DMS53 (cell line): Measurements from ENCODE around the gene MAGEB16.

Experiments
- DNase-seq: peaks from one replicate; lab custom pipeline; 2025; lab: John Stamatoyannopoulos, UW

The MAGEB16 gene

GRCh38 chrX:35798042-35798441 is at the start of gene MAGEB16:
MAGEB16 (plus strand) TSS chrX:35798342; CDS start chrX:35802197, 3,855 bp downstream.
- DNase-seq: no peak

DNA sequence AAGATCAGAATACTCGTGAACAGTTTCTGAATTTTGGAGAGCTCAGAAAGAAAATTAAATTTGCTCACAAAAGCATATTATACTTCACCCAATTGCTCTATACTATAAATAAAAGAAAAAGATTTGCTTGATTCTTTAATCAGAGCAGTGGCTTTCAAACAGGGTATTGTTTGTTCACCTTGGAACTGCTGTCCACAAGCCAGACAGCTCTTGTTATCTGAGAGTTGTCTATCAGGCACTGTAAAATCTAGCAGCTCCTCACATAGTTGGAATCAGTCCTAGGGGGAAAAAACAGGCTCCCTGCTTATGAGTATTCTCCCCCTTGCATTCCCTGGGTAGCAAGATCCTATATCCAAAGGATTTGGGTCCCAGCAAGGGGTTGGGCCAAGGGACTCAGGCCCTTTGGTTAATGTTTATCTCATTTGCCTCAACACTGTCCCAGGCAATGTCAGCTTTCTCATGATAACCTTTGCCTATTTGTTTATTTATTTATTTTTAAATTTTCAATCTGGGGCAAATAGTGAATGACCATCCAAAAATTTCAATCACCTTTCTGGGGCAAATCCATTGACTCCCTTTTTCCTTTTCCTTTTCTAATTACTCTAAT is 24.1 kb upstream of the MAGEB16 start:
- DNase-seq: no peak

- DNase-seq: no peak
These were observed 13.1 kb upstream of the MAGEB16 start for GRCh38 chrX:35785075-35785474.

DNA sequence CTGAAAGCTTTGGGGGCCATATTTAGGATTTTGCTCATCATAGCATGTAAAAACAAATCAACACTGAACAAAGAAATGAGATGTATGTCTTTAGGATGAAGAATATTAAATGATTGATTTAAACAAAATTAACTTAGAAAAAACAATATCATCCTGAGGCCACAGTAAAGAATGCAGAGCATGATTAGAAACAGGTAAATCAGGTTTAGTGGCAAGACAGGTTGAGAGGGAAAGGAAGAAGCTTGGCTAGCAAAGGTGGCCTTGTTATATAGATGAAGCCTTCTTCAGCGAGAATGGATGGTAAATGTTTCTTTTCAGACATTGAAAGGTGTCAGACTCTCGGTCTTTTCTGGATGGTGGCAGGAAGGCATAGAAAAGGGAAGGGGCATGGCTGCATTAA is 11.9 kb upstream of the MAGEB16 start:
- DNase-seq: peak; percentile 45

DNA sequence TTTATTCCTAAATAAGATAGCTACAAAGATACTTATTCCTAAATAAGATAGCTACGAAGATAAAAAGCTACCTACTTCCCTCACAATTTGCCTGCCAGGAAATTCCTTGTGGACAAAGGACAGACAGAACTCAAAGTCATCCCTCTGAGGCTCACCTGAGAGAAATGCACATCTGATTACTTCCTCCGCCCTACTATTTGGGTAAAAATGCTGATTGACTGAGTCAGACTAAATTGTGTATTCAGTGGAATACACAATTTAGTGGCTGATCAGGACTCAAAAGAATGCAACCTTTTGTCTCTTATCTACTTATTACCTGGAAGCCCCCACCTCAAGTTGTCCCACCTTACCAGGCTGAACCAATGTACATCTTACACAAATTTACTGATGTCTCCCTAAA is 10.3 kb upstream of the MAGEB16 start:
- DNase-seq: no peak

DNA sequence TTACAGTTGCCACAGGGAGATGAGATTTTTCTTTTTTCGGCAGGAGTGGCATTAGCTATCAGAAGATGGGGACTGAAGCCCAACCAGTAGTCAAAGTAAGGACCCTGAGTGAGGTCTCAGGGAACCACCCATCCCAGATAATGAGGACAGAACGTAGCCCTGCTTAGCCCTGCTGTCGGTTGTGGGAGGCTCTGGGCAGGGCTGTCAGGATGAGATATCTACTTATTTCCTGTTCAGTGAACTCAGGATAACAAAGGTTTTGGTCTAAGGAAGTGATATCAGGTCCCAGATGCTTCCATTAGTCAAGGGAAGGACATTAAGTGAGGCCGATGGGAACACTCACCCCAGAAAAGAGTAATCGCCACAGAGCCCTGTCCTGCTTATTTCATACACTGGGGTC is 2.3 kb downstream of the MAGEB16 start:
- no peak for DNase-seq

DNA sequence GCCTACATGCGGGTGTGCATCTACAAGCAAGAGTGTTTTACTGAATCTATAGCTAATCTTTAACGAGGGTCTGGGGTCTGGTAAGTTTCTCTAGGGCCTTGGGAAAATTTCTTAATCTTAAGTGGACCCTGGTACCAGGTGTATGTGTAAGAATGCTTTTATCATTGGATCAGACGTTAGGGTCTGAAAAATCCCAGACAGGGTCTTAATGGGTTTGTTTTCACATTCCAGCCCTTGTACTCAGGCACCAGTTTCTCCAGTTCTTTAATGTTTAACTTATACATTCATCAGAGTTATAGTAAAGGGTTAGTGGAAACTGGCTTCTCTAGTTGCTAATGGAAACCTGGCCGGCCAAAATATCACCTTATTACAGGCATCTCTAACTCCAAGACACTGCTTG is 11.6 kb downstream of the MAGEB16 start:
- DNase-seq: peak; percentile 9

- DNase-seq: no peak
These were observed 21.1 kb downstream of the MAGEB16 start for GRCh38 chrX:35819241-35819640.

DNA sequence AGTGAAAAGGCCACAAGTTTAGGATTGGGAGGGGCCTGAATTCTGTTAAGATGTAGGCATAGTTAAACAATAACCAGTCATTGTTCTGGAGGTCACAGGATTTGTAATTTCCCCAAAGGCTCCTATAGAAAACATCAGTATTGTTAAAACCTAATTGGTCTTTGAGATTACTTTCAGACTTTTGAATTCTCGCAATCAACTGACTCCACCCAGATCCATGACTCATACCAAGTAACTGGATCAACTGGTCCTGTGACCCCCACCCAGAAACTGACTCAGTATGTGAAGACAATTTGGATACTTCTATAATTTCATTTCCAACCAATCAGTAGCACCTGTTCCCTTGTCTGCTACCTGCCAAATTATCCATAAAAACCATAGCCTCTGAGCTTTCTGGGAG is 28.4 kb downstream of the MAGEB16 start:
- peak; percentile 9 for DNase-seq

- DNase-seq: no peak
These were observed 31.4 kb downstream of the MAGEB16 start for GRCh38 chrX:35829501-35829900.

- peak; percentile 76 for DNase-seq
These were observed 43.7 kb downstream of the MAGEB16 start for GRCh38 chrX:35841872-35842271.

DNA sequence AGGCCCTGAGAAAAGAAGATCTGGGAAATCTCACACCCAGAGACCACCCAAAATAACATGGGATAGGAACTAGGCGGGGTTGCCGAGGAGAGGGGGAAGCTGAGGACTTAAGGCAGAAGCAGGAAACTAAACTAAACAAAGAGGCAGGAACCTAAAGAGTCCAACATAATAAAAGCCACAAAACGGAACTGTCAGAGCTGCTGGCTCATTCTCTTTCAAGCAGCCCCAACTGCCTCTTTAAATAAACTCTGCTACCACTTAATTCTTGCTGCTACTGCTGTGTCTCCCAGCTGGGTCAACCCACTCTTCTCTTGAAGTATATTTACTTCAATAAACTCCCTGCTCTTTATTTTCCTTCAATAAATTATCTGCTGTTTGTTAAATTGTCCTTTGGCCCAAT is 44.5 kb downstream of the MAGEB16 start:
- DNase-seq: peak; percentile 2

DNA sequence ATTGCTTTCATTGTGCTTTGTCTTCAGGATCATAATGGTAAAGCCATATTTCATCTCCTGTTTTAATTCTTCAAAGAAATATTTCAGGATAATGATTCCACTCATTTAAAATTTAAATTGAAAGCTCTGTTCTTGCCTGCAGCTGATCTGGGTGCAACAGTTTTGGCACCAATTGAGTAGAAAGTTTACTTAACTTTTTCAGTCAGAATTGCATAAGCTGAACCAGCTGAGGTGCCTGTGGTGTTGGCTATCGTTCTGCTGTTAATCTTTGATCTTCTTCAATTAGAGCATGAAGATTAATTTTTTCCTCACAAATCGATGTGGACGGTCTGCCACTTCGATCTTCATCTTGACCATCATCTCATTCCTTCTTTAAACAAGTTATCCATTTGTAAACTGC is 49.6 kb downstream of the MAGEB16 start:
- DNase-seq: no peak
